Activated T-helper 1 cell treated with anti-CD3 and anti-CD28 coated beads, Interleukin-12 subunit alpha, Interleukin-12 subunit beta, Interleukin-2, Interleukin-4 antibody, amounts not matched to agents 30 ng/mL and 10 ng/mL and 1 ng/mL, durations not matched to agents 14 hours and 24 hours and 36 hours (primary cell): ENCODE data around the gene ABCC2. TPM values are rescaled to one million over a fixed set of nuclear protein-coding genes. Genes with fewer than 3 reads are reported as not detected.
"Not testable (repeated sequence)": the region's sequence is repeated elsewhere in the genome, so short reads cannot be mapped to it uniquely, and the experiment has no call there.

Experiments used
- DNase-seq: peaks from one replicate; pipeline ENCODE4 v3.0.0; 2021; ENCODE audit warnings: low spot score
- H3K27ac Mint-ChIP-seq: one replicate; pipeline ENCODE4 v1.8.0; 2021; ENCODE audit warnings: mild to moderate bottlenecking, mixed read lengths
- H3K27me3 Mint-ChIP-seq: one replicate; pipeline ENCODE4 v1.8.0; 2022; ENCODE audit warnings: mild to moderate bottlenecking, moderate library complexity, mixed read lengths; ENCODE audit not compliant: insufficient read depth
- H3K36me3 Mint-ChIP-seq: one replicate; pipeline ENCODE4 v1.8.0; 2021; ENCODE audit warnings: low read depth, mixed read lengths
- H3K4me1 Mint-ChIP-seq: one replicate; pipeline ENCODE4 v1.8.0; 2021; ENCODE audit warnings: low read depth, mixed read lengths
- H3K4me3 Mint-ChIP-seq: one replicate; pipeline ENCODE4 v1.8.0; 2021; ENCODE audit warnings: mild to moderate bottlenecking, moderate library complexity, mixed read lengths
- H3K9me3 Mint-ChIP-seq: one replicate; pipeline ENCODE4 v1.8.0; 2021; ENCODE audit warnings: mixed read lengths
- intact Hi-C: fragments of 100-400 bp; cut with micrococcal nuclease; formaldehyde crosslinking; loops from one replicate; pipeline ENCODE4 v1.15.1; 2024
- total RNA-seq: library from RNA; stranded (reverse); gene quantifications from 2 replicates; pipeline ENCODE4 v1.2.3, GENCODE V29; 2022

Gene ABCC2
- total RNA-seq, 1 donor from 2014 or later = 0.83 TPM

DNA sequence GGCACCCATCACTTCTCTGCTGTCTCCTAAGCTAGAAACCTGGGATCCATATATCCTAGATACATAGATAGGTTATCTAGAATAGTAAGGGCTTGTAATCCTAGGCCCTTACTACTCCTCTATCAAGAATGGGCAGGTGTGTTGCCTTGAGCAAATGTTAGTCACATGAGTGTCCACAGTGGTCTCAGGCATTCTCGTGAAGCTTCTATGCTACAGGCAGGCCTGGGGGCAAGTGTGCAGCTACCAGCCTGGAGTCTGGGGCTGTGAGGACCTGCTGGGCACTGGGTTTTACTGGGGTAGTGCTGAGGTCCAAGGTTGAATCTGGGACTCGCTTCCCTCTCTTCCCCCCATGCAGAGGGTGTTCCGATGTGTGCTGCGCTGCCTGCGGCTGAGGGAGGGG, 91.4 kb downstream of the ABCC2 start:
- no peak for DNase-seq
- Mint-ChIP-seq H3K27ac (no peak overlapping the region), H3K36me3 (no peaks in the 10 kb centered on the region), H3K4me3 (no peak overlapping the region), H3K4me1 (peaks cover 6% of the 10 kb centered on the region), H3K27me3 (peaks cover 30% of the 10 kb centered on the region), H3K9me3 (no peaks in the 10 kb centered on the region)
- intact Hi-C loops = no loop called here

GRCh38 chr10:99874341-99875085, 92.1 kb downstream of the ABCC2 start:
- H3K4me3 Mint-ChIP-seq = no peak overlapping the region
- H3K36me3 Mint-ChIP-seq = no peaks in the 10 kb centered on the region
- intact Hi-C loops = no loop called here
- DNase-seq = no peak
- H3K4me1 Mint-ChIP-seq = peaks cover 6% of the 10 kb centered on the region
- H3K27me3 Mint-ChIP-seq = peaks cover 30% of the 10 kb centered on the region
- H3K27ac Mint-ChIP-seq = no peak overlapping the region
- H3K9me3 Mint-ChIP-seq = no peaks in the 10 kb centered on the region

GRCh38 chr10:99875473-99875872, 93.0 kb downstream of the ABCC2 start:
- peaks cover under 1% of the 10 kb centered on the region for H3K4me1 Mint-ChIP-seq
- intact Hi-C loops = no loop called here
- H3K27me3 Mint-ChIP-seq = peaks cover 27% of the 10 kb centered on the region

DNA sequence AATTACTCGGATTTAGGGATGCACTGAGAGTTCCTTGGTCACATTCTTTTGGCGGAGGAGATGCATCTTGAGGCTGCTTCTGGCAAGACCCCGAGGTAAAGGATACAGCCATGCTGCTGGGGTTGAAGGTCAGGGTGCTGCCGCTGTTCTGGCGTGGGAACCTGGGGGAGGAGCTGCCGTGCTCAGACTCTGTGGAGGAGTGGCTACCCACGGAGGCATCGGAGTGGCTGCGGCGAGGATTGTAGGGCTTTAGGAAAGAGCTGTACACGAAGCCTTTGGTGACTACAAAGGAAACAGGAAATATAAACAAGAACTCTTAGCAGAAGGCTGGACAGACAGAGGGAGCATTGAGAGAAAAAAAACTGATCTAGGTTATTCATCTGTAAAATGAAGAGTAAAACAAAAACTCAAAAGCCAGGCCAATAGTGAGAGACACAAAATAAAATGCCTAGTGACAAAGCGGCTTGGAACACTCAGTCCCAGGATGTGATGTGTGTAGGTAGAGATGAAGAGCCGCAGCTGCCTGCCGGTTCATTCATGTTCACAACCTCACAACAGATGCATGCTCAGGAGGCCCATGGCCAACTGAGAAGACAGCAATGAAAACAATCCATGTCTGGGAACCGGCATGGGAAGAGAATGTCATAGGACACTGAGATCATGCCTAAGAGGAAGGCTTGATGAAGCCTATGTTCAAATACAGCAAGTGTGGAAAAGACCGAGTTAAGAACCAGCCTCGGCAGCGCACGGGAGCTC, 97.8 kb downstream of the ABCC2 start:
- no peak for DNase-seq
- H3K27ac Mint-ChIP-seq = no peak overlapping the region
- H3K9me3 Mint-ChIP-seq = no peaks in the 10 kb centered on the region
- H3K4me1 Mint-ChIP-seq = no peaks in the 10 kb centered on the region
- no peaks in the 10 kb centered on the region for H3K36me3 Mint-ChIP-seq
- peaks cover 3% of the 10 kb centered on the region for H3K27me3 Mint-ChIP-seq
- intact Hi-C loops = no loop called here
- H3K4me3 Mint-ChIP-seq = no peak overlapping the region

More at GRCh38 chr10:99875473-99875872, 93.0 kb downstream of the ABCC2 start:
- no peaks in the 10 kb centered on the region for H3K9me3 Mint-ChIP-seq
- no peaks in the 10 kb centered on the region for H3K36me3 Mint-ChIP-seq
- no peak overlapping the region for H3K27ac Mint-ChIP-seq
- no peak for DNase-seq
- H3K4me3 Mint-ChIP-seq = no peak overlapping the region

DNA sequence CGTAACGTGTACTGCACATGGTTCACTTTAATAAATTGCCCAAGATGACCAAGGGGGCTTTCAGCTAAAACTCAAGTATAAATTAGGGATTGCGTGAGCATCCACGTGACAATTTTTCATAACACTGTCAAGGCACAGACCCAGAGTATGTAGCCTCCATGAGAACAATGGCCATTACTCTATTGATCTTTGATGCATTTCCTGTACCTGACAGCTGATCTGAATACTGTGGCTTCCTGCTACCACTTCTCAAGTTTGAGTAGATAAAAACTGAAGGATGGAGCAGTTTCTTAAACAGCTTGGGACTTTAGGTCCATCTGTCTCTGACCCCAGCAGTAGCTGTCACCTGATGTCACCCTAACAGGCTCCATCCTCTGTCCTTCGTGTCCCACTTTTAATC, 98.9 kb downstream of the ABCC2 start:
- no peaks in the 10 kb centered on the region for H3K9me3 Mint-ChIP-seq
- no peak overlapping the region for H3K27ac Mint-ChIP-seq
- no peak overlapping the region for H3K4me3 Mint-ChIP-seq
- H3K4me1 Mint-ChIP-seq = no peaks in the 10 kb centered on the region
- DNase-seq = no peak
- intact Hi-C loops = no loop called here
- peaks cover 2% of the 10 kb centered on the region for H3K27me3 Mint-ChIP-seq
- no peaks in the 10 kb centered on the region for H3K36me3 Mint-ChIP-seq

DNA sequence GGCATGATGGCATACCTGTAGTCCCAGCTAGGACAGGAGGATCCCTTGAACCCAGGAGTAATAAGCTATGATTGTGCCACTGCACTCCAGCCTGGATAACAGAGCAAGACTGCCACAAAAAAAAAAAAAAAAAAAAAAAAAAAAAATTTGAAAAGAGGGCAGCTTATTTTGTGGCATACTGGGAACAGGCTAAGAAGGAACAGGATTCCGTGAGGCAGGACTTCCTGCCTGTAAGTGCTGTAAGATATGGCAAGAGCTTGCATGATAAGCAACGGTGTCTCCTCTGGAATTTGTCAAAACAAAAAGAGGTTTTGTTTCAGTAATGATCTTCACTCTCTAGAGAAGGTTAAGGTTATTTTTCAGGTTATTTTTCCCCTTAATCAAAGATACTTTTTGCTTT, 101.1 kb downstream of the ABCC2 start:
- Mint-ChIP-seq H3K4me1 (no peaks in the 10 kb centered on the region), H3K27me3 (no peaks in the 10 kb centered on the region), H3K9me3 (no peaks in the 10 kb centered on the region), H3K4me3 (no peak overlapping the region), H3K27ac (no peak overlapping the region), H3K36me3 (no peaks in the 10 kb centered on the region)
- intact Hi-C loops = no loop called here
- DNase-seq = no peak

GRCh38 chr10:99888622-99889021, 106.2 kb downstream of the ABCC2 start:
- Mint-ChIP-seq H3K27ac (no peak overlapping the region), H3K4me1 (no peaks in the 10 kb centered on the region), H3K4me3 (no peak overlapping the region), H3K27me3 (peaks cover 2% of the 10 kb centered on the region), H3K9me3 (no peaks in the 10 kb centered on the region), H3K36me3 (no peaks in the 10 kb centered on the region)
- no peak for DNase-seq
- intact Hi-C loops = no loop called here

- intact Hi-C loops = no loop called here
- no peak overlapping the region for H3K4me3 Mint-ChIP-seq
- DNase-seq = no peak
- no peaks in the 10 kb centered on the region for H3K27me3 Mint-ChIP-seq
- H3K4me1 Mint-ChIP-seq = no peaks in the 10 kb centered on the region
- H3K36me3 Mint-ChIP-seq = no peaks in the 10 kb centered on the region
- no peaks in the 10 kb centered on the region for H3K9me3 Mint-ChIP-seq
- H3K27ac Mint-ChIP-seq = no peak overlapping the region
Measured at GRCh38 chr10:99894613-99895012, 112.2 kb downstream of the ABCC2 start.

GRCh38 chr10:99895066-99895465, 112.6 kb downstream of the ABCC2 start:
- intact Hi-C loops, H3K4me3 Mint-ChIP-seq, H3K4me1 Mint-ChIP-seq: not testable (repeated sequence)

DNA sequence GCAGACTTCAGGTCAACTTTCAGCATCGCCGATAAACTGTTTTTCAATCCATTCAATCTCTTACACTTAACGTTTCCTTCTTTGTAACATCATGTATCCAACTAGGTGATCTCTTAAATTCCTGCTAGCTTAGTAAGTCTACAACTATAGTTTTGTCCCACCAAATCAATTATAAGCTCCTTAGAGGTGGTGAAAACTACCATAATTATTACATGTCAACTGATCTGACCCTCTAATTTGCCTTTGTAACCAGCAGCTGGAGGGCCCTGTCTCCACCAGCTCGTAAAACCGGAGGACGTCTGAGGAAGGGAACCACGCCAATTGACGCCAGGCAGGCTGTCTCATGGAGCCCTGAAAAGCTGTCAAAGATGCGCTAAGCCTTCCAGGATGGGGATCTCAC, 113.4 kb downstream of the ABCC2 start:
- Mint-ChIP-seq H3K4me1 (no peaks in the 10 kb centered on the region), H3K4me3 (no peak overlapping the region), H3K27me3 (no peaks in the 10 kb centered on the region), H3K27ac (no peak overlapping the region), H3K36me3 (no peaks in the 10 kb centered on the region), H3K9me3 (no peaks in the 10 kb centered on the region)
- no peak for DNase-seq
- intact Hi-C loops = no loop called here

More at GRCh38 chr10:99895066-99895465, 112.6 kb downstream of the ABCC2 start:
- not testable (repeated sequence) for H3K27ac Mint-ChIP-seq, DNase-seq, H3K36me3 Mint-ChIP-seq, H3K27me3 Mint-ChIP-seq, H3K9me3 Mint-ChIP-seq

Other genes with a start within 250 kb of the ABCC2 start
- not detected in 2 replicates for gene NKX2-3, start 249.7 kb upstream of the ABCC2 start, total RNA-seq
- 53.3 and 62.3 TPM in 2 replicates for gene SLC25A28, start 162.2 kb upstream of the ABCC2 start, total RNA-seq
- 11.0 and 11.1 TPM in 2 replicates for gene ENTPD7, start 123.1 kb upstream of the ABCC2 start, total RNA-seq
- gene COX15, start 50.5 kb upstream of the ABCC2 start, total RNA-seq = 36.7 and 38.1 TPM in 2 replicates
- 42.2 and 45.4 TPM in 2 replicates for gene CUTC, start 50.4 kb upstream of the ABCC2 start, total RNA-seq
- gene DNMBP, start 227.3 kb downstream of the ABCC2 start, total RNA-seq = 1.4 and 1.5 TPM in 2 replicates